NCI-H226 (cell line): Measurements from ENCODE around the gene STK35.
A peak's percentile ranks its signal among the peaks of the same experiment; 100 is the strongest.

ENCODE experiments used
- DNase-seq: peaks from one replicate; pipeline ENCODE4 v3.0.0-alpha.2; 2015

STK35 gene

GRCh38 chr20:2108498-2108897, 6.9 kb downstream of the STK35 start:
- DNase-seq: no peak

DNA sequence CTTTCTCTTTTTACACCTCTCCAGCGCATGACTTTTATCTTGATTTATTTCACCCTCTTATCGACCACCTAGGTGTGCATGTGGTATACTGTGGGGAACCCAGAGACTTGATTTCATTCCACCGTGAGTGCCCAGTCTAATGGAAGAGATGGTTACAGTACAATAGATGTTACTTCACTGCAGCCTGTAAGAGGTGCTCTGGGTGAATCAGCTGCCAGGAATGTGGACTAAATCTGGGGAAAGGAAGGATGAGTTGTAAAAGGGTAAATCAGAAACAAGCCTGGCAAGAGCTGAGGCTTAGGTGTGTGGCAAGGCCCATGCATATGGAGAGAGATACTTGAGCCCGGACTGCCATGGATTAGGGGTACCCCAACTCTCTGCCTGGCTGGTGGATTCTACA, 7.4 kb downstream of the STK35 start:
- DNase-seq: peak; percentile 72

DNA sequence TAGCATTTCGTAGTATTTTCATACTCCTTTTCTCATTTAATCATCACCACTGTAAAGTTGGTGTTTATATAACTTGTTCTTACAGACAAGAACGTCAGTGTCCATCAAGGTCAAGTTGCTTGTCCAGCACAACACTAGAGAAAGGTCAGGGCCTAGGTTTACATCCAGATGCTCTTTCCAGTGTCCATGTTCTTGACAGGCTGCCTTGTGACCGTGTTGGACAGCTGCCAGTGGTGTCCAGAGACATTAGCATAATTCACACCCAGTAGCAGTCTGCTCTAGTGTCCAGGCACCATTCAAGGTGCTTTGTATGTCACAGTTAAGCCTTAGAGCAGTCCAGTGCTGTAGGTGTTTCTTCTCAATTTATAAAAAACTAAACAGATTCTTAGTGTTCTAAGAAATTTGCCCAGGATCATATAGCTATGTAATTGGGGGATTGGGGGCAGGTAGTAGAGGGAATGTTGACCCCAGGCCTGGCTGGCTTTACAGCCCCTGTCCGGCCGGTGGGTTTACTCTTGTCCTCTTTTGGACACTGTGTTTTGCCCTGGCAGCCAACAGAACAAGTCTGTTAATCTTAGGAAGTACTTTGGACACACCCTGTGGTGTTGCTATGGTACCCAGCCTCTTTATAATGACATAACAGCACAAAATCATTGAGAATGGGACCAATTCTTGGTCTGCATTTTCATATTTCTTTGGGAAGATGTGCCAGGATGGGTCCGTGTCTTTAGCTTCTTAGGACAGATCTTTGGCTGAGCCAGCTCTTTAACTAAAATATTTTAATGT, 8.0 kb downstream of the STK35 start:
- DNase-seq: no peak

- no peak for DNase-seq
These were observed 11.3 kb downstream of the STK35 start for GRCh38 chr20:2112910-2113309.

DNA sequence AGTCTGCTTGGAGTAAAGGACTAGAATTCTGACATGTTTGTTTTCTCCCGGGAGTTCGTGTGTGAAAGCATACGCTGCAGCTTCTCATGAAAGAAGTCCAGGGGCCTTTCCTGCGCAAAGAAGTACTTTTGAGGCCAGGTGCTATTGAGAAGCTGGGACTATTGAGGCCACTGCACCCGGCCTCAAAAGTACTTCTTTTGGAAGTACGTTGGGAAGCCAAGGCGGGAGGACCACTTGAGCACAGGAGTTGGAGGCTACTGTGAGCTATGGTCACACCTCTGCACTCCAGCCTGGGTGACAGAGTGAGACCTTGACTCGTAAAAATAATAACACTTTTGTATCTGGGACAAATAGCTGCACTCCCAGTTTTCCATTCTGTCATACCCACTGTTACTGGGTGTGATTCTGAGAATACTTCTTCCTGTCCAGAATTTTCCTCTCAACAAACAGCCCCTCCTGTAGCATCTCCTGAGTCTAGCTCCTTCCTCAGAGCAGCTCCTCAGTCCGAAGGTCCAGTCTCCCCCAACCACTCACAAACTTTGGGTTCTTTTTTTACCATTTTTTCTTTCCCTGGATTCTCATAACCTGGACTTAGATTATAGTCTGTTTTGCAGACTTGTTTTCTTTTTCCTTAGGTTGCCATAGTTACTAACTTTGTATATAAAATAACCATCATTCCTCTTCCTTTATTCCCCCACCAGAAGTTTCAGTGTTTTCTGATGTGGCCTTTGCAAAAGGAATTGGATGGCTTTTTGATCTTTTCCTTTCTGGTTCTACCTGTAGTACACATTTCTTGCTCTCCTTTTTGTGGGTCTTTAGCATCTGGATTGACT, 12.7 kb downstream of the STK35 start:
- DNase-seq: no peak

GRCh38 chr20:2114990-2115681, 13.5 kb downstream of the STK35 start:
- DNase-seq: no peak

DNA sequence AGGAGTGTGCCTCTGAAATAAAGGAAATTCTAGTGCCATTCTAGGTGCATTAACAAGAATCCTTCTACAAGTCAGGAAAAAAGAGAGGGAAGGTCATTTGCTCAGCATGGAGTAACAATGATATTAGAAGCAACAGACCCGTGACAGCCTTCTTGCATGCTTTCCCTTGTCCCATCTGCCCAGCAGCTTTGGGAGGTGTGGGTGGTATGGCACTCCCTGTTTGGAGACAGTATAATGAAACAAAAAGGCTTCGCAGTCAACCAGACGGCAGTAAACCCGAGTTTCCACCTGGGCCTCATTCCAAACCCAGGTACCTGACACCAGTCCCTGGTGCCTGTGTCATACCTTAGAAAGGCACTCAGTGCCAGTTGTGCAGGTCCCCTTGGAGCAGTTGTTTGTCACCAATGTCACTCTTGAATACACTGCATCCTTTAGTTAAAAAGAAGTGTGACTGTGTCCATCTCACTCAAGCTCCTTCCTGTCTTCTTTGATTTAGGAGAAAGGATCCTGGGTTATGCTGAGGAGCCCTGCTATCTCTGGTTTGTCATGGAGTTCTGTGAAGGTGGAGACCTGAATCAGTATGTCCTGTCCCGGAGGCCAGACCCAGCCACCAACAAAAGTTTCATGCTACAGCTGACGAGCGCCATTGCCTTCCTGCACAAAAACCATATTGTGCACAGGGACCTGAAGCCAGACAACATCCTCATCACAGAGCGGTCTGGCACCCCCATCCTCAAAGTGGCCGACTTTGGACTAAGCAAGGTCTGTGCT, 14.7 kb downstream of the STK35 start:
- no peak for DNase-seq

DNA sequence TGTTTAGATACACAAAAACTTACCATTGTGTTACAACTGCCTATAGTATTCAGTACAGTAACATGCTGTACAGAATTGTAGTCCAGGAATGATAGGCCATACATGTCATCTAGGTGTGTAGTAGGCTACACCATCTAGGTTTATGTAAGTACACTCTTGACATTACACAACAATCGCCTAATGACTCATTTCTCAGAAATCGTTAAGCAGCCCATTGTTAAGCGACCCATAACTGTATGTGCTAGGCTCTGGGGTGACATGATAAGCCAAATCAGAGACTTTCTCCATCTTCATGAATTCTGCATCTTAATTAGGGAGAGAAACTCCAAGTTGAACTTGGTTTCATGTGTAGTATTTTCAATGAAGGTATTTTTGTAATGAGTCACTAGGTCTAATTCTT, 17.2 kb downstream of the STK35 start:
- no peak for DNase-seq

GRCh38 chr20:2122936-2123335, 21.3 kb downstream of the STK35 start:
- DNase-seq: peak; percentile 18

- no peak for DNase-seq
These were observed 22.1 kb downstream of the STK35 start for GRCh38 chr20:2123720-2124119.

- no peak for DNase-seq
These were observed 23.1 kb downstream of the STK35 start for GRCh38 chr20:2124564-2125213.

- DNase-seq: no peak
These were observed 24.0 kb downstream of the STK35 start for GRCh38 chr20:2125474-2126112.

GRCh38 chr20:2127238-2127637, 25.6 kb downstream of the STK35 start:
- DNase-seq: no peak

DNA sequence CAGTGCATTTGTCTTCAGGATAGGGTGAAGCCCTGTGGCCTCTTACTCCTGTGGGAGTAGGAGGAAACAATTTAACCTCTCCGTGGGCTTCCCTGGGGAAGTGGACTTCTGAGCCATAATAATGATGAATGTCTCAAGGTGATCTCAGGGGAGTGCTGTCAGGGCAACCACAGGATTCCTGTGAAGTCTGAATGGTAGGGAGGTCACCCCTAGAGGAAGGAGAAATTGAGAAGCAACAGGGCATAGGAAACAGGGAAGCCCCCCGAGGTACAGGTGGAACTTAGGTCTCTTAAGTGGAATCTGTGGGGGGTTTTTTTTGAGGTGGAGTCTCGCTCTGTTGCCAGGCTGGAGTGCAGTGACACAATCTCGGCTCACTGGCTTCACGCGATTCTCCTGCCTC, 26.9 kb downstream of the STK35 start:
- DNase-seq: no peak

DNA sequence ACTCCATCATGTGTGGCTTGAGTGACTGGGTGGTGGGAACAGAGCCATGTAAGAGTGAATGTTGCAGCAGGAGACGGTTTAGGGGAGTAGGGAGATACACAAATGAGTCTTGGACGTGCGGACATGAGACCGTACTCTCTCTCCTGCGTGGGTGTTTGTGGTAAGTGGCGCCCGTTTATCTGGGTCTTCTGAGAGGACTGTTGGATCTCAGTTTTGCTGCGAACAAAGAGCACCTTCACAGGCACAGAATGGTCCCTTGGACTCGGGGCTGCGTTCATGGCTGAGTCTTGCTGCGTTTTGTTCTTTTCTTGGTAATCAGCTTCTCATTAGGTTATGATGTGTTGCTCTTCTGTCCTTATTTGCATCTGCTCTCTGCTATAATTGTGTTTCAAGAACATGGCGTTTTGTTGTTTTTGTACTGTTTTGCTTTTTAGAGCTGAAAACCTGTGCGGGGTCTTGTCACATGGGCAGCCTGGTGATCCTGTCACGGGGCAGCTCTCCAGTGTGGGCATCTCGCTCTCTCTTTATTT, 28.5 kb downstream of the STK35 start:
- no peak for DNase-seq

- no peak for DNase-seq
These were observed 29.1 kb downstream of the STK35 start for GRCh38 chr20:2130683-2131082.

GRCh38 chr20:2131366-2131765, 29.7 kb downstream of the STK35 start:
- peak; percentile 22 for DNase-seq

DNA sequence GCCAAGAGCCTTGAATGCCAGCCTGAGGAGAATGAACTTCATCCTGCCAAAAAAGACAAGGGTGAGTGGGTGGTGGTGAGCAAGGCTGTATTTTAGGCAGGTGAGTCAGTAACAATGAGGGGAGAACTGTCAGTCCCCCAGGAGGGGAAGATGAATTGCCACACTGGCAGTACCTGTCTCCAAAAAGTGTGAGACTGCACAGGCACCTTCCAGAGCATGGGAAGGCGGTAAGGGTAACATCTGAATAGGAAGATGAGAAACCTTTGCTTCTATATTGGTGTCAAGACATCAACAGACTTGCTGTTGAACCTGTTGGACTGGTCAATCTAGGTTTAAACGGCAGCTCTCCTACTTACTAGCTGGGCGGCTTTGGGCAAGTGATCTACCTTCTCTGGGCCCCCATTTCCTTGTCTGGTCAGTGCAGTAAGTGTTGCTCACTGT, 30.9 kb downstream of the STK35 start:
- peak; percentile 3 for DNase-seq

DNA sequence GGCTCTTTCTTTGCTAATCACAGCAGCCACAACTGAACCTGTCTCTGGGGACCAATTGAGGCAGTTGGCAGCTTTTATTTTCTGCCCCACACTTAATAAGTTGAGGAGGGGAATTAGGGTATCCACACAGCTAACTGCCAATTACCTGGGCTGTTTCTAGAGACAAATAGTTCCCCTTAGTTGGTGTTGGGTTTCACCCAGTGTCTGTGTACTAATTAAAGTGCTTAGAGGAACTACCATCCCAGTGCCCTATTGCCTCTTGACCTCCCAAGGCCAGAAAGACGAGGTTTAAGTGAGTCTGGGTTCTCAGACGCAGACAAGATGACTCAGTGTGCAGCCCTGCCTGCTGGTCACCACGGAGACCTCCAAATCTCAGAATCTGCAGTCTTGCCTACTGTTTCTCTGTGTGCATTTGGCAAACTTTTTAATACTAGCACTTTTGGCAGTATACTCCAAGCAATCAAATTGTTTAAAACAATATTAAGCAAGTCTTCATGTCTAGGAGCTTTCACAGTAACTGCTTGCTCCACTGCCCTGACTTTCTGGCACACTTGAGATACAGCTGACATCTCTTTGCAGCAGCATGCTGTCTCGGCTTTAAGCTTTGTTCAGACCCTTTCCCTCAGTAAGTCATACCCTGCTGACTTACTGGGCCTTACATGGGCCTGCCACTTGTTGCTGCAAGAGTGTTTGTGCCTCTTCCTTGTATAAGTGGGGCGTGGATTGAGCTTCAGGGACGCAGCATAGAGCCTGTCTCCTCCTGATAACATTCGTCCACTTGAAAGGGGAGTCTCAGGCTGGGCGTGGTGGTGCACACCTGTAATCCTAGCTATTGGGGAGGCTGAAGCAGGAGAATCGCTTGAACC, 31.9 kb downstream of the STK35 start:
- DNase-seq: no peak

GRCh38 chr20:2135013-2135412, 33.4 kb downstream of the STK35 start:
- no peak for DNase-seq
